B cell (primary cell): ENCODE results near the gene AMACR. TPM values are rescaled to one million over a fixed set of nuclear protein-coding genes. Genes with fewer than 3 reads are reported as not detected.

Experiments
- ATAC-seq: fragments of 200-7000 bp; cut with Tn5 transposase; one replicate; pipeline ENCODE4 v1.10.0; 2021; ENCODE audit warnings: low read depth, mild to moderate bottlenecking, moderate number of reproducible peaks, moderate library complexity
- CTCF ChIA-PET: fragments of 350-600 bp; sonication (Branson Sonifier 250); formaldehyde crosslinking; loops from one replicate; lab custom pipeline; 2021; ENCODE audit warnings: antibody characterized with exemption, inconsistent platforms; lab: Charles Lee
- POLR2A ChIA-PET: fragments of 350-600 bp; sonication (Branson Sonifier 250); formaldehyde crosslinking; loops from one replicate; lab custom pipeline; 2021; ENCODE audit warnings: antibody characterized with exemption; lab: Charles Lee
- DNase-seq: peaks from one replicate; pipeline ENCODE4 v3.0.0; 2013
- H2AFZ ChIP-seq: 2 replicates; pipeline ENCODE4 v1.6.1; 2012; ENCODE audit warnings: mild to moderate bottlenecking, low read depth, low read length; ENCODE audit not compliant: insufficient read depth, poor library complexity, severe bottlenecking
- H3K27ac ChIP-seq, 2 donors: 1 replicate in 1 of 2; 2 replicates in 1 of 2; pipeline ENCODE4 v1.5.1; 2012 to 2013; ENCODE audit warnings: low read length in 2 of 2, mild to moderate bottlenecking in 2 of 2, moderate library complexity in 1 of 2
- H3K27me3 ChIP-seq, 4 experiments: fragments of 200-600 bp in 1 of 4; sonication (generic) in 1 of 4; replicated peaks in 1 of 4; 1 replicate in 2 of 4; 2 replicates in 2 of 4; pipeline versions ENCODE4 v1.6.1 to v1.7.0; 2013 to 2016; ENCODE audit warnings: low read length in 3 of 4, mild to moderate bottlenecking in 2 of 4, mixed read lengths in 1 of 4, moderate library complexity in 1 of 4; ENCODE audit not compliant: insufficient read depth in 4 of 4, control insufficient read depth in 3 of 4; ENCODE audit errors: control extremely low read depth in 1 of 4
- H3K36me3 ChIP-seq, 2 experiments: replicated peaks in 1 of 2; 1 replicate in 1 of 2; 2 replicates in 1 of 2; pipeline versions ENCODE4 v1.6.1 to v1.7.1; 2013; ENCODE audit warnings: low read length in 1 of 2; ENCODE audit not compliant: insufficient read depth in 2 of 2, control insufficient read depth in 1 of 2; ENCODE audit errors: control extremely low read depth in 1 of 2, extremely low read depth in 1 of 2
- H3K4me1 ChIP-seq, 2 donors: fragments of 200-600 bp in 1 of 2; sonication (generic) in 1 of 2; 1 replicate in 1 of 2; 2 replicates in 1 of 2; pipeline versions ENCODE4 v1.5.1 to v1.6.1; 2013 to 2017; ENCODE audit warnings: low read length in 2 of 2; ENCODE audit not compliant: control insufficient read depth in 2 of 2, insufficient read depth in 2 of 2
- H3K4me2 ChIP-seq: replicated peaks from 2 replicates; pipeline ENCODE3; 2012; ENCODE audit warnings: mild to moderate bottlenecking, low read depth, low read length; ENCODE audit not compliant: poor library complexity, severe bottlenecking
- H3K4me3 ChIP-seq, 5 experiments: fragments of 200-600 bp in 1 of 5; sonication (generic) in 1 of 5; 1 replicate in 3 of 5; 2 replicates in 2 of 5; pipeline versions ENCODE4 v1.5.1 to v1.7.0; 2011 to 2016; ENCODE audit warnings: low read length in 4 of 5, mild to moderate bottlenecking in 4 of 5, low read depth in 2 of 5, control low read depth in 1 of 5, moderate library complexity in 1 of 5; ENCODE audit not compliant: insufficient read depth in 1 of 5; ENCODE audit errors: control extremely low read depth in 1 of 5, extremely low read depth in 1 of 5
- H3K79me2 ChIP-seq: fragments of 200-600 bp; sonication (generic); one replicate; pipeline ENCODE4 v1.6.0; 2016; ENCODE audit warnings: low read length; ENCODE audit not compliant: control insufficient read depth, insufficient read depth
- H3K9ac ChIP-seq: fragments of 200-600 bp; sonication (generic); 2 replicates; pipeline ENCODE4 v1.6.1; 2017; ENCODE audit warnings: mild to moderate bottlenecking, low read length, moderate library complexity
- H3K9me3 ChIP-seq, 3 donors: one replicate each; pipeline versions ENCODE4 v1.6.1 to v1.7.1; 2013; ENCODE audit warnings: low read length in 2 of 3; ENCODE audit not compliant: control insufficient read depth in 2 of 3, insufficient read depth in 1 of 3; ENCODE audit errors: control extremely low read depth in 1 of 3
- H4K20me1 ChIP-seq: 2 replicates; pipeline ENCODE4 v1.6.0; 2012; ENCODE audit warnings: mild to moderate bottlenecking, low read length; ENCODE audit not compliant: insufficient read depth, control insufficient read depth, poor library complexity, severe bottlenecking
- H3K27ac Mint-ChIP-seq: one replicate; pipeline ENCODE4 v1.8.0; 2021; ENCODE audit warnings: mixed read lengths
- H3K27me3 Mint-ChIP-seq: one replicate; pipeline ENCODE4 v1.8.0; 2021; ENCODE audit warnings: mixed read lengths
- H3K4me1 Mint-ChIP-seq: one replicate; pipeline ENCODE4 v1.8.0; 2021; ENCODE audit warnings: mixed read lengths
- H3K4me3 Mint-ChIP-seq: one replicate; pipeline ENCODE4 v1.8.0; 2021; ENCODE audit warnings: mixed read lengths
- H3K9me3 Mint-ChIP-seq: one replicate; pipeline ENCODE4 v1.8.0; 2022; ENCODE audit warnings: mixed read lengths; ENCODE audit not compliant: insufficient read depth
- EZH2 ChIP-seq: IDR thresholded peaks from 2 replicates; pipeline ENCODE4 v1.6.1; 2012; ENCODE audit warnings: borderline replicate concordance, low read depth, mild to moderate bottlenecking, moderate library complexity, low read length; ENCODE audit not compliant: insufficient read depth, poor library complexity, severe bottlenecking
- WGBS: methylation state at CpG from one replicate; pipeline ENCODE4 v1.1.5; 2013; ENCODE audit warnings: missing lambda C conversion rate; ENCODE audit not compliant: insufficient coverage; 5-methylcytosine and 5-hydroxymethylcytosine counted together
- intact Hi-C: fragments of 100-400 bp; cut with micrococcal nuclease; formaldehyde crosslinking; loops from one replicate; pipeline ENCODE4 v1.10.0; 2022
- polyA plus RNA-seq: library from polyadenylated mRNA; depleted of rRNA; stranded (reverse); fragments of >200 nt; gene quantifications from 2 replicates; pipeline ENCODE4 v1.2.3, GENCODE V29; 2012
- total RNA-seq, 2 donors: library from RNA; stranded (reverse); fragments of 120-200 nt in 1 of 2; gene quantifications; 1 replicate in 1 of 2; 2 replicates in 1 of 2; pipeline versions ENCODE4 v1.2.3 to v1.2.4, GENCODE V29; 2013 to 2022
- TF ChIP-seq, protein P1 (sequence below): fragments of 200-600 bp; IDR thresholded peaks from one replicate; pipeline ENCODE4 v1.8.0; 2022; ENCODE audit warnings: antibody characterized with exemption, mild to moderate bottlenecking

The AMACR gene
- total and polyA plus RNA-seq, 2 donors (not counting 1 experiment from before 2014, with no cell fraction given), result 2.6 to 5.8 TPM

DNA sequence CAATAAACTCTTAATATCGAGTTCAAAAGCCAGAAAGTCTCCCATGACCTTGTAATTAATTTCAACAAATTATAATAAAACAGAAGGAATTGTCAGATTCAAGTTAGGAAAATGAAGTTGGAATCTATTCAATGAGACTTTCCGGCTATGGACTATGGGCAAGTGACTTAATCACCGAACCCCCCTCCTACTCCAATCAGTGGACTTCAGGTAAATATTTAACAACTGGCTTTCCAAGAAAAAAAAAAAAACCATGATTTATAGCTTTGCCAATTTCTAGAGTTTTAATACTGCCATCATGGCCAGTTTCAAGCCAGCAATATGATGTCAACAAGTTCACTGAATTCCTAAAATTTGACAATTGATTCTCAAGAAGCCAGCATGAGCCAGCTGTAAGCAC, 27.8 kb downstream of the AMACR start:
- intact Hi-C loops, result no loop called here
- Mint-ChIP-seq H3K27ac (no peak overlapping the region), H3K4me1 (no peaks in the 10 kb centered on the region), H3K9me3 (no peaks in the 10 kb centered on the region), H3K4me3 (no peak overlapping the region), H3K27me3 (peaks cover 9% of the 10 kb centered on the region)
- ChIA-PET POLR2A (no interaction called here), CTCF (no interaction called here)
- H3K27me3 ChIP-seq, result no peaks in the 10 kb centered on the region
- WGBS, result 100% methylated on average over 1 of the region's 3 CpGs
- H3K27ac ChIP-seq, result no peak overlapping the region
- H3K4me3 ChIP-seq, result no peak overlapping the region
- H3K4me1 ChIP-seq, result no peaks in the 10 kb centered on the region
- H3K9ac ChIP-seq, result no peak overlapping the region
- H3K4me2 ChIP-seq, result no peak overlapping the region
- no peak for ATAC-seq
- H4K20me1 ChIP-seq, result no peaks in the 10 kb centered on the region
- H2AFZ ChIP-seq, result no peak overlapping the region
- H3K36me3 ChIP-seq, result no peaks in the 10 kb centered on the region
- TF ChIP-seq EZH2, result no peak
- TF ChIP-seq, protein P1, sequence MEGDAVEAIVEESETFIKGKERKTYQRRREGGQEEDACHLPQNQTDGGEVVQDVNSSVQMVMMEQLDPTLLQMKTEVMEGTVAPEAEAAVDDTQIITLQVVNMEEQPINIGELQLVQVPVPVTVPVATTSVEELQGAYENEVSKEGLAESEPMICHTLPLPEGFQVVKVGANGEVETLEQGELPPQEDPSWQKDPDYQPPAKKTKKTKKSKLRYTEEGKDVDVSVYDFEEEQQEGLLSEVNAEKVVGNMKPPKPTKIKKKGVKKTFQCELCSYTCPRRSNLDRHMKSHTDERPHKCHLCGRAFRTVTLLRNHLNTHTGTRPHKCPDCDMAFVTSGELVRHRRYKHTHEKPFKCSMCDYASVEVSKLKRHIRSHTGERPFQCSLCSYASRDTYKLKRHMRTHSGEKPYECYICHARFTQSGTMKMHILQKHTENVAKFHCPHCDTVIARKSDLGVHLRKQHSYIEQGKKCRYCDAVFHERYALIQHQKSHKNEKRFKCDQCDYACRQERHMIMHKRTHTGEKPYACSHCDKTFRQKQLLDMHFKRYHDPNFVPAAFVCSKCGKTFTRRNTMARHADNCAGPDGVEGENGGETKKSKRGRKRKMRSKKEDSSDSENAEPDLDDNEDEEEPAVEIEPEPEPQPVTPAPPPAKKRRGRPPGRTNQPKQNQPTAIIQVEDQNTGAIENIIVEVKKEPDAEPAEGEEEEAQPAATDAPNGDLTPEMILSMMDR, result no peak
- H3K9me3 ChIP-seq, result no peaks in the 10 kb centered on the region
- no peak for DNase-seq
- H3K79me2 ChIP-seq, result no peaks in the 10 kb centered on the region

DNA sequence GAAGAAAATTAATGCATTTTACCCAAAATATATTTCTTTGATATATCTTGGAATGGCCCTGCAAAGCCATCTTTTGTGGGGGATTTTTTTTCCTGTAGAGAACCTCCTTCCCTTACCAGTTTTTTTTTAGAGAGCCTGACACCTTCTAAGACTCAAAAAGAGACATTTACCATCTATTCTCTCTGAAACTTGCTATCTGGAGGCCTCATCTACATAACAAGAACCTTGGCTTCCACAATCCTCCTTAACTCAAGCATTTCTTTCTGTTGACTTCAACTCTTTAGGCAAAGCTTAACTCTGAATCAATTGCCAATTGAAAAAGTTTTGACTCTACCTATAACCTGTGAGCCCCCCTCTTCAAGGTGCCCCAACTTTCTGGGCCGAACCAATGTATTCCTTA, 29.5 kb downstream of the AMACR start:
- H3K27ac ChIP-seq, result no peak overlapping the region
- H3K9ac ChIP-seq, result no peak overlapping the region
- no peak overlapping the region for H3K27ac Mint-ChIP-seq
- no peaks in the 10 kb centered on the region for H3K4me1 Mint-ChIP-seq
- H3K9me3 Mint-ChIP-seq, result no peaks in the 10 kb centered on the region
- peaks cover 12% of the 10 kb centered on the region for H3K27me3 Mint-ChIP-seq
- ChIA-PET POLR2A (no interaction called here), CTCF (interaction anchor here (1.0 kb wide), 1 partner anchor 8 kb away, joined by 3 read pairs; no protein-coding TSS in a partner anchor)
- H3K27me3 ChIP-seq, result peaks cover 0 to 5% (median 0%) of the 10 kb centered on the region in 4 experiments
- intact Hi-C loops, result no loop called here
- H3K4me3 Mint-ChIP-seq, result no peak overlapping the region
- no peaks in the 10 kb centered on the region for H3K4me1 ChIP-seq
- no peaks in the 10 kb centered on the region for H3K36me3 ChIP-seq
- no peak for TF ChIP-seq EZH2
- TF ChIP-seq, protein P1, result no peak
- no peak overlapping the region for H3K4me2 ChIP-seq
- H3K79me2 ChIP-seq, result no peaks in the 10 kb centered on the region
- DNase-seq (no peak), ATAC-seq (no peak)
- WGBS, result 92% methylated on average over 1 of the region's 1 CpG
- no peaks in the 10 kb centered on the region for H3K9me3 ChIP-seq
- H2AFZ ChIP-seq, result no peak overlapping the region
- H3K4me3 ChIP-seq, result no peak overlapping the region
- no peaks in the 10 kb centered on the region for H4K20me1 ChIP-seq
